Endothelial cell (in vitro differentiated cells): ENCODE results near the gene TEKT5. TPM values are rescaled to one million over a fixed set of nuclear protein-coding genes. Genes with fewer than 3 reads are reported as not detected.

ENCODE experiments used
- DNase-seq: peaks from one replicate; pipeline ENCODE4 v3.0.0; 2021; ENCODE audit warnings: low spot score
- H3K27ac Mint-ChIP-seq: one replicate; pipeline ENCODE4 v1.8.0; 2021; ENCODE audit warnings: mixed read lengths, inconsistent platforms; ENCODE audit not compliant: unreplicated experiment
- H3K27me3 Mint-ChIP-seq: one replicate; pipeline ENCODE4 v1.8.0; 2021; ENCODE audit warnings: mild to moderate bottlenecking, moderate library complexity, mixed read lengths, inconsistent platforms; ENCODE audit not compliant: unreplicated experiment
- H3K36me3 Mint-ChIP-seq: one replicate; pipeline ENCODE4 v1.8.0; 2021; ENCODE audit warnings: mild to moderate bottlenecking, low read depth, mixed read lengths, inconsistent platforms; ENCODE audit not compliant: unreplicated experiment
- H3K4me1 Mint-ChIP-seq: one replicate; pipeline ENCODE4 v1.8.0; 2021; ENCODE audit warnings: mild to moderate bottlenecking, mixed read lengths, inconsistent platforms; ENCODE audit not compliant: unreplicated experiment
- H3K4me3 Mint-ChIP-seq: one replicate; pipeline ENCODE4 v1.8.0; 2021; ENCODE audit warnings: mild to moderate bottlenecking, mixed read lengths, inconsistent platforms; ENCODE audit not compliant: unreplicated experiment
- H3K9me3 Mint-ChIP-seq: one replicate; pipeline ENCODE4 v1.8.0; 2021; ENCODE audit warnings: mixed read lengths, inconsistent platforms; ENCODE audit not compliant: unreplicated experiment
- CTCF ChIP-seq: fragments of 200-600 bp; sonication (generic); IDR thresholded peaks from one replicate; pipeline ENCODE4 v1.5.0; 2021; ENCODE audit warnings: antibody characterized with exemption; ENCODE audit not compliant: unreplicated experiment
- total RNA-seq: library from RNA; stranded (reverse); fragmentation: NEBNext Ultra II Directional; extraction: Animal tissue kit (Norgen Biotek cat#: 25700); gene quantifications from one replicate; pipeline ENCODE4 v1.2.1, GENCODE V29; 2021; ENCODE audit not compliant: unreplicated experiment

The TEKT5 gene
- total RNA-seq, 1 donor from 2014 or later: 0.64 TPM

- no peaks in the 10 kb centered on the region for H3K4me1 Mint-ChIP-seq
- TF ChIP-seq CTCF: no peak
- H3K27me3 Mint-ChIP-seq: no peaks in the 10 kb centered on the region
- no peak for DNase-seq
- H3K9me3 Mint-ChIP-seq: no peaks in the 10 kb centered on the region
- H3K36me3 Mint-ChIP-seq: no peaks in the 10 kb centered on the region
- H3K27ac Mint-ChIP-seq: no peak overlapping the region
- H3K4me3 Mint-ChIP-seq: no peak overlapping the region
These were observed 5.0 kb upstream of the TEKT5 start for GRCh38 chr16:10699756-10700155.

GRCh38 chr16:10694306-10694705 is 424 bp downstream of the TEKT5 start:
- DNase-seq: no peak
- no peak overlapping the region for H3K4me3 Mint-ChIP-seq
- no peaks in the 10 kb centered on the region for H3K27me3 Mint-ChIP-seq
- no peaks in the 10 kb centered on the region for H3K36me3 Mint-ChIP-seq
- no peaks in the 10 kb centered on the region for H3K9me3 Mint-ChIP-seq
- no peaks in the 10 kb centered on the region for H3K4me1 Mint-ChIP-seq
- H3K27ac Mint-ChIP-seq: no peak overlapping the region
- TF ChIP-seq CTCF: no peak

GRCh38 chr16:10693889-10694288 is 841 bp downstream of the TEKT5 start:
- Mint-ChIP-seq H3K27ac (no peak overlapping the region), H3K9me3 (no peaks in the 10 kb centered on the region), H3K4me3 (no peak overlapping the region), H3K27me3 (peaks cover 2% of the 10 kb centered on the region), H3K4me1 (no peaks in the 10 kb centered on the region), H3K36me3 (no peaks in the 10 kb centered on the region)
- TF ChIP-seq CTCF: no peak
- DNase-seq: no peak

- H3K4me3 Mint-ChIP-seq: no peak overlapping the region
- H3K27ac Mint-ChIP-seq: no peak overlapping the region
- no peaks in the 10 kb centered on the region for H3K36me3 Mint-ChIP-seq
- H3K9me3 Mint-ChIP-seq: no peaks in the 10 kb centered on the region
- peaks cover 2% of the 10 kb centered on the region for H3K27me3 Mint-ChIP-seq
- no peaks in the 10 kb centered on the region for H3K4me1 Mint-ChIP-seq
- TF ChIP-seq CTCF: no peak
- no peak for DNase-seq
These were observed 2.3 kb downstream of the TEKT5 start for GRCh38 chr16:10692470-10692869.

- no peaks in the 10 kb centered on the region for H3K9me3 Mint-ChIP-seq
- peaks cover 2% of the 10 kb centered on the region for H3K27me3 Mint-ChIP-seq
- peaks cover 2% of the 10 kb centered on the region for H3K4me1 Mint-ChIP-seq
- TF ChIP-seq CTCF: no peak
- no peak for DNase-seq
- no peak overlapping the region for H3K27ac Mint-ChIP-seq
- H3K36me3 Mint-ChIP-seq: no peaks in the 10 kb centered on the region
- no peak overlapping the region for H3K4me3 Mint-ChIP-seq
These were observed 6.0 kb downstream of the TEKT5 start for GRCh38 chr16:10688726-10689125.
